ENCODE results near the gene ZNF462.

Gene ZNF462

DNA sequence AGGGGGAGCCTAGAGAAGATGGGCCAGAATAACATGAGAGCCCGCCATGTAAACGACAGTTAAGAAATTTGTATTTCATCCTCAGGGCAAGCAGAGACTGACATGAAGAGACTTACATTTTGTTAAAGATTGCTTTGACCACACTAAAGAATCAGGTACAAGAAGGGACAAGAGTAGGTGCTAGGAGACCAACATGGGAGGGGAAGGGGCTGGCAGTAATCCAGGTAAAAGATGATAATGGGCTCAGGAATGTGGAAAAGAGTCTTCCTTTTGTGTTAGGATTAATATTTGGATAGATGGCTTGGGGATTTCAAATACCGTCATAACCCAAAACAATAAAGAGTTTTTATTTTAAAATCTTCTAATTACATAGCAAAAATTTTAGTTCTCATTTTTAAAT is 137.3 kb downstream of the ZNF462 start:
- no peak for DNase-seq (ENCODE audit: low read depth)
- no peak overlapping the region for H3K4me3 ChIP-seq (ENCODE audit: low read length)
- TF ChIP-seq, protein P1, sequence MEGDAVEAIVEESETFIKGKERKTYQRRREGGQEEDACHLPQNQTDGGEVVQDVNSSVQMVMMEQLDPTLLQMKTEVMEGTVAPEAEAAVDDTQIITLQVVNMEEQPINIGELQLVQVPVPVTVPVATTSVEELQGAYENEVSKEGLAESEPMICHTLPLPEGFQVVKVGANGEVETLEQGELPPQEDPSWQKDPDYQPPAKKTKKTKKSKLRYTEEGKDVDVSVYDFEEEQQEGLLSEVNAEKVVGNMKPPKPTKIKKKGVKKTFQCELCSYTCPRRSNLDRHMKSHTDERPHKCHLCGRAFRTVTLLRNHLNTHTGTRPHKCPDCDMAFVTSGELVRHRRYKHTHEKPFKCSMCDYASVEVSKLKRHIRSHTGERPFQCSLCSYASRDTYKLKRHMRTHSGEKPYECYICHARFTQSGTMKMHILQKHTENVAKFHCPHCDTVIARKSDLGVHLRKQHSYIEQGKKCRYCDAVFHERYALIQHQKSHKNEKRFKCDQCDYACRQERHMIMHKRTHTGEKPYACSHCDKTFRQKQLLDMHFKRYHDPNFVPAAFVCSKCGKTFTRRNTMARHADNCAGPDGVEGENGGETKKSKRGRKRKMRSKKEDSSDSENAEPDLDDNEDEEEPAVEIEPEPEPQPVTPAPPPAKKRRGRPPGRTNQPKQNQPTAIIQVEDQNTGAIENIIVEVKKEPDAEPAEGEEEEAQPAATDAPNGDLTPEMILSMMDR (conservative IDR thresholded peaks at IDR 0.05; ENCODE audit: low read length), result no peak

DNA sequence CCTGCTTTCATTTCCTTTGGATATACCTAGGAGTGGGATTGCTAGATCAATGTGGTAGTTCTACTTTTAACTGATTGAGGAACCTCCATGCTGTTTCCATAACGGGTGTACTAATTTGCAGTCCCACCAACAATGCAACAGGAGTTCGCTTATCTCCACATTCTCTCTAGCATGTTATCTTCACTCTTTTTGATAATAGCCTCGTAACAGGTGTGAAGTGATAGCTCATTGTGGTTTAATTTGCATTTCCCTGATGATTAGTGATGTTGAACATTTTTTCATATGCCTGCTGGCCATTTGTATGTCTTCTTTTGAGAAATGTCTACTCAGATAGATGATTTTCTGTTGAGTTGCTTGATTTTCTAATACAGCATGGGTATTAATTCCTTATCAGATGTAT is 142.2 kb downstream of the ZNF462 start:
- TF ChIP-seq, protein P1 (conservative IDR thresholded peaks at IDR 0.05; ENCODE audit: low read length), result no peak
- no peak overlapping the region for H3K4me3 ChIP-seq (ENCODE audit: low read length)
- no peak for DNase-seq (ENCODE audit: low read depth)

DNA sequence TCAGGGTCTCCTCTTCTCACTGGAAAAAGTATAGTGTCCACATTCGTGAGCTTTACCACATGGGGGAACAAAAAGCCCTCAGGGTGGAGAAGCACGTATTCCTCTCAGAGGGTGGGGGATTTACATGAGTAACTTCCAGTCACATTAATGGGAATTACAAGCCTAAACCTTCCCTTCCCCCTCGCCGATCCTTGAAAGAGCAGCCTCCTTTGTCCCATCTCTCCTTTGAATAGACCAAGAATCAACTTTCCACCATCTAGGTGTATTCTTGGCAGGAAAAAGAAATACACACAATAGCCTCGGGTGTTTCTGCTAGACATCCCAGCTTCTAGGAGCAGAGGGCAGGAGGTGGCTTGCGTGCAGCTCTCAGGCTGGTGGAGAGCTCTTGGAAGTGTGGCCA is 144.4 kb downstream of the ZNF462 start:
- TF ChIP-seq, protein P1 (conservative IDR thresholded peaks at IDR 0.05; ENCODE audit: low read length), result no peak
- no peak overlapping the region for H3K4me3 ChIP-seq (ENCODE audit: low read length)
- no peak for DNase-seq (ENCODE audit: low read depth)

DNA sequence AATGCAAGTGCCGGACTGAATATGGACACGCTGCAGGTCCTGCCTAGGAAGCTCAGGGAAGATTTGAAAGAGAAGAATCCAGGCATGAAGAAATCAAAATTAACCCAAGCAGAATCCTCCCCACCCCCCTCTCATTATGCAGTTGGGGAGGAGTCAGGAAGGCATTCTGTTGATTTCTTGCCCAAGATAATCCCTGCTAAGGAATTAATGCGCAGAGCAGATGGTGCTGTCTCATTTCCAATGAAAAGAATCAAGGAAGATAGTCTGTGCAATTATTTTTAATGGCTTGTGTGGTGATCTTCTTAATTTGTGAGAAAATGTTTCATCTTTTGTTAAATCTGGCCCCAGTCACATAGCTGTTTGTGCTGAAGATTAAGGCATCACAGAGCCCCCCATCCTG is 145.0 kb downstream of the ZNF462 start:
- no peak overlapping the region for H3K4me3 ChIP-seq (ENCODE audit: low read length)
- DNase-seq (ENCODE audit: low read depth), result no peak
- TF ChIP-seq, protein P1 (conservative IDR thresholded peaks at IDR 0.05; ENCODE audit: low read length), result no peak

DNA sequence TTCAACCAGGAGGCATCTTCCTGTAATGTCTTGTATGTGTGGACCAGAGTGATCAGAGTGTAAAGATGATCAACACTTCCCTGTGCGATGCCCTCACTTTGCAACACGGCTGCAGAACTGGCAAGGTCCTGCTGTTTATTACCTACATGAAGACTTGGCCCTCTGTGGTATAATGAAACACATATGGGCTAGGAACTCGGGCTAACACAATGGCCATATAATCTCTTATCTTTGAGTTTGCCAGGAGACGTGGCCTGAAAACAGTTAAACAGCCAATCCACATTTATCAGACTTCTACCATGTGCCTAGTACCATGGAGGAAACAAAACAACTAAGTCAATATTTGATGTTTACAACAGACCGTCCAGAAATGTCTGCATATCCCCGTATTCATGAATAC is 145.5 kb downstream of the ZNF462 start:
- no peak for DNase-seq (ENCODE audit: low read depth)
- H3K4me3 ChIP-seq (ENCODE audit: low read length), result no peak overlapping the region
- TF ChIP-seq, protein P1 (conservative IDR thresholded peaks at IDR 0.05; ENCODE audit: low read length), result no peak

DNA sequence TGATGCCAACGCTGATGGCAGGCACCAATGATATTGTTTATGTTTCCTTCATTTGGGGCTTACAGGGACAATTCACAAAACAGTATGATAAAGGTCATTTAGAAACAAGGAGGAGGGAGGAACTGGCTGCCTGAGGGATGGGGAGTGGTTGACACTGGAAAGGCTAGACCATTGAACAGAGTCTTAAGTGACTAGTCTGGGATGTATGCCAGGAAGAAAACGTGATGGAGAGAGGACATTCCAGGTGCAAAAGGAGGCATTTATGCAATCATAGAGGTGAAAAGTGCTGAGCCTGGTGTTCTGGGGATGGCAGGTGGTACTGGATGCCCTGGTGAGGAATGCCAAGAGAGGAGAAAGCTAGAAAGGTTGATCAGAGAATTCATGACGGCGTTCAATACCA is 153.4 kb downstream of the ZNF462 start:
- DNase-seq (ENCODE audit: low read depth), result no peak
- H3K4me3 ChIP-seq (ENCODE audit: low read length), result no peak overlapping the region
- TF ChIP-seq, protein P1 (conservative IDR thresholded peaks at IDR 0.05; ENCODE audit: low read length), result no peak

DNA sequence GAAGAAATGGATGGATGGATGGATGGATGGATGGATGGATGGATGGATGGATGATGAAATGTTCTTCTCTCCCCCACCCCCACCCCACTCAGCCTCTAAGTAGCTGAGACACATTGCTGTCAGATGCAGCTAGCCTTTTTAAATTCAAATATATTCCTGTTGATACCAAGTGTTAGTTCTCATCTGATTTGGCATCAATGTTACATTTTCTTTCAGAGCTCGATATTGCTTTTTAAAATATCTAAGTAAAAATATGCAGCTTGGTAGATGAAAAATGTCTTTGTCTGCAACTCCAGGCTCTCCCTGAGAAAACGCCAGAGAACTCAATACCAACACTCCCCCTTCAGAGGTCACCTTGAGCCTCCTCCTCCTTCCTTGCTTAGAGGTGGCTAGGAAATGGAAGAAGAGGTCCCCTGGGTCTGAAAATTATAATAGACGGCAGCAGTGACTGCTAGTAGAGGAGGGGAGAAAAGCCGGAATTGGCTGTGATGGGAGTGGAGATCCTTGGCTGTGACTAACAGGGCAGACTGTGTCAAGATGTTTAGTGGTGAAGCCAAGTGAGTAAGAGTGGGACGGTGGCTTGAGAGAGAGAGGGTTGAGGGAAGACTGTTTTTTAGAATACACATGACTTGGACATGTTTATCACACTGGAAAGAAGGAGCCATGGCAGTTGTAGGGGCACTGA is 156.0 kb downstream of the ZNF462 start:
- DNase-seq (ENCODE audit: low read depth), result peak; percentile 84
- TF ChIP-seq, protein P1 (conservative IDR thresholded peaks at IDR 0.05; ENCODE audit: low read length), result no peak
- H3K4me3 ChIP-seq (ENCODE audit: low read length), result no peak overlapping the region

Measured in AG10803 (cell line).